ENCODE results near the gene ABCC8. TPM values are rescaled to one million over a fixed set of nuclear protein-coding genes. Genes with fewer than 3 reads are reported as not detected.

The ABCC8 gene
- total RNA-seq, 4 donors from 2014 or later = 0.40 to 4.0 (median 3.5) TPM

DNA sequence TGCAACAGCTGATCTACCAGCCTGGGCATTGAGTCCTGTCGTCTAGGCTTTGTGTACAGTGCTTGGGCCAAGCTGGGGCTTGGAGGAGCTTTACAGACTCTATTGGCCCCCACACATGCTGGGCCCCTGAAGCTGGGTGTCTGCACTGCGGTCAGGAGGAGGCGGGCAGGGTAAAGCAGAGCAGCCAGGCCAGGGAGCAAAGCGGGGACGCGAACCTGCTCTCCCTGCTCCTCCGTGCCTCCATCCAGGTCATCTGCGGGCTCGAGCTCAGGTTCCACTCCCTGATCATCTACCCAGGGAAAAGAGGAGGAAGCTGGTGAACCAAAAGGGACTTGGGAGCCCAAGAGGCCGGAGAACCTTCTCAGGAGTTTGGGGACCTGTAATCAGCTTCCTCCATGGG, 40.5 kb upstream of the ABCC8 start:
- WGBS, 2 donors (ENCODE audit: low coverage in 1 of 2) = 81 to 100% methylated on average over 1 to 10 of the region's 10 CpGs
- DNase-seq = no peak
- no peaks in the 10 kb centered on the region for H3K4me1 ChIP-seq
- no peaks in the 10 kb centered on the region for H3K9me3 ChIP-seq
- in situ Hi-C loops (cut with MboI; ENCODE audit: low pct_ligation_motif_present in 1 of 4, low pct_unique_long_range_greater_than_20kb in 1 of 4, low sequenced_read_pairs in 3 of 4) = loop anchor here in 2 of 4 donors (25.0 kb wide), 1 partner anchor 280 kb away; no protein-coding TSS in a partner anchor
- TF ChIP-seq, protein P1, sequence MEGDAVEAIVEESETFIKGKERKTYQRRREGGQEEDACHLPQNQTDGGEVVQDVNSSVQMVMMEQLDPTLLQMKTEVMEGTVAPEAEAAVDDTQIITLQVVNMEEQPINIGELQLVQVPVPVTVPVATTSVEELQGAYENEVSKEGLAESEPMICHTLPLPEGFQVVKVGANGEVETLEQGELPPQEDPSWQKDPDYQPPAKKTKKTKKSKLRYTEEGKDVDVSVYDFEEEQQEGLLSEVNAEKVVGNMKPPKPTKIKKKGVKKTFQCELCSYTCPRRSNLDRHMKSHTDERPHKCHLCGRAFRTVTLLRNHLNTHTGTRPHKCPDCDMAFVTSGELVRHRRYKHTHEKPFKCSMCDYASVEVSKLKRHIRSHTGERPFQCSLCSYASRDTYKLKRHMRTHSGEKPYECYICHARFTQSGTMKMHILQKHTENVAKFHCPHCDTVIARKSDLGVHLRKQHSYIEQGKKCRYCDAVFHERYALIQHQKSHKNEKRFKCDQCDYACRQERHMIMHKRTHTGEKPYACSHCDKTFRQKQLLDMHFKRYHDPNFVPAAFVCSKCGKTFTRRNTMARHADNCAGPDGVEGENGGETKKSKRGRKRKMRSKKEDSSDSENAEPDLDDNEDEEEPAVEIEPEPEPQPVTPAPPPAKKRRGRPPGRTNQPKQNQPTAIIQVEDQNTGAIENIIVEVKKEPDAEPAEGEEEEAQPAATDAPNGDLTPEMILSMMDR (IDR thresholded peaks at IDR 0.05) = no peak
- intact Hi-C loops (cut with DNase I; ENCODE audit: low total_unique reads) = no loop called here
- no peaks in the 10 kb centered on the region for H3K27me3 ChIP-seq
- peaks cover 0 to 6% (median 0%) of the 10 kb centered on the region in 4 donors for H3K36me3 ChIP-seq
- no peak overlapping the region for H3K4me3 ChIP-seq
- H3K27ac ChIP-seq = no peak overlapping the region

DNA sequence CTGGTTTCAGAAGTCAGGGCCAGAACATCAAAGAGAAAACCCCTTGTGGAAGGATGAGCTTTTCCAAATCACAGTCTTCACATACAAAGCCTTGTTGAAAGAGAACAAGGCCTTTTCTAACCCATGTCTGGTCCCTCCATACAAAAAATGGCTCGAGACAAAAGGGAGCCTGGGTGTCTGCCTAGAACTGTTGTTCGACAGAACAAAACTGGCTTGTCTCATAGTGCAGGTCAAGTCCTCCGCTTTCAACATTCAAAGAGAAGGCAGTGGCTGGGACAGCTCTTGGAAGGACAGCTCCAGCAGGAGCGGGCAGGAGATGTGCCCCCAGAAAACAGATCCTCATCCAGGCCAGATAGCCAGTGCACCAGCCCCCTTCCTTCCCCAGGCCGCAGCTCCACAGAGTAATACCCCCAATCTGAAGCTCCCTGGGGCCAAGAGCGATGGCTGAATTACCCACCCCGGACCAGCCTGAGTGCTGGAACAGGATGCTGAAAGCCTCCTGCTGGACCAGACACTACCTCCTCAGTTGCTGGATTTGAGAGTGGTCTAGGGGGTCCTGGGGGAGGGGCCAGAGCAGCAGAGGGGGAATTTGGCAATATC, 40.0 kb upstream of the ABCC8 start:
- WGBS, 2 donors (ENCODE audit: low coverage in 1 of 2) = 91% methylated on average over 7 of the region's 7 CpGs; no CpG with 5 or more reads in 1 of the 2 donors
- no peak for DNase-seq
- in situ Hi-C loops (cut with MboI; ENCODE audit: low pct_ligation_motif_present in 1 of 4, low pct_unique_long_range_greater_than_20kb in 1 of 4, low sequenced_read_pairs in 3 of 4) (loop anchor here in 2 of 4 donors (25.0 kb wide), 1 partner anchor 279 kb away; no protein-coding TSS in a partner anchor), intact Hi-C loops (cut with DNase I; ENCODE audit: low total_unique reads) (no loop called here)
- Histone ChIP-seq H3K27me3 (no peaks in the 10 kb centered on the region), H3K4me1 (no peaks in the 10 kb centered on the region), H3K9me3 (no peaks in the 10 kb centered on the region), H3K36me3 (peaks cover 0 to under 1% (median 0%) of the 10 kb centered on the region in 4 donors), H3K4me3 (no peak overlapping the region), H3K27ac (no peak overlapping the region)
- TF ChIP-seq EP300 (IDR thresholded peaks at IDR 0.05; ENCODE audit: low read depth) (no peak), POLR2AphosphoS5 (IDR thresholded peaks at IDR 0.05) (no peak), POLR2A (IDR thresholded peaks at IDR 0.05) (no peak)
- TF ChIP-seq, protein P1 (IDR thresholded peaks at IDR 0.05) = no peak

DNA sequence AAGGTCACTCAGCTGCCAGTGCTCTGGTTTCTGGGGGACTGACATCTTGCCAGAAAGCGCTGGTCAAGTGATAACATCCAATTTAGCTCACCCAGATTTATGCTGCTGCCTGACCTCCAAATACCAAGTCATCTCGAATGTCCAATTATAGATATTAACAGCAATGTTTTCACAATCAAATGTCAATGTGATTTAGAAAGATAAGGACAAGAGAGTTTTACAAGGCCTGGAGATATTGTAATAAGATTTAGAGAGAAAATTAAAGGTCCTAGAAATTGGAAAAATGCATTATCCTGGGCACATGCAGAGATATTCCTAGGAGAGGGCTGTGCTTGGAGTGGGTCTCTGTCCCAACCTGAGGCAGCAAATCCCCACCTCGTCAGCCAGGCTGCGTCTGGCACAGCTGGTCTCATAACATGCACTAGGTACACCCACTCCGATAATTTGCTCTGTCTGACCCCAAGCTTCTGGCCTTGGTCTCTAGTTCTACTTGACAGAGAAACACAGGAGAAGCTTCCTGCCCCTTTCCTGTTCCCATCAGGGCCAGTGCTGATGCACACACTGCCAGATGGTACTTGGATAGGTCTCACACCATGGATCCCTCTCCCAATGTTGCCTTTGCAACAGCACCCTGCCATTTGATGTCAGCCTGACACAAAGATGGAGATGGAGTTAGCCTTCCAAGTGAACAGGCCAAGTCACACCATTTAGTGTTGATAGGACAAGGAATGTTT, 39.0 kb upstream of the ABCC8 start:
- H3K4me1 ChIP-seq = no peaks in the 10 kb centered on the region
- H3K9me3 ChIP-seq = no peaks in the 10 kb centered on the region
- 34 to 59% methylated on average over 2 to 5 of the region's 5 CpGs for WGBS, 2 donors (ENCODE audit: low coverage in 1 of 2)
- in situ Hi-C loops (cut with MboI; ENCODE audit: low pct_ligation_motif_present in 1 of 4, low pct_unique_long_range_greater_than_20kb in 1 of 4, low sequenced_read_pairs in 3 of 4) (loop anchor here in 2 of 4 donors (25.0 kb wide), 1 partner anchor 278 kb away; no protein-coding TSS in a partner anchor), intact Hi-C loops (cut with DNase I; ENCODE audit: low total_unique reads) (no loop called here)
- H3K27me3 ChIP-seq = no peaks in the 10 kb centered on the region
- DNase-seq = no peak
- H3K36me3 ChIP-seq = no peaks in the 10 kb centered on the region
- no peak overlapping the region for H3K4me3 ChIP-seq
- H3K27ac ChIP-seq = no peak overlapping the region
- no peak for TF ChIP-seq POLR2A (IDR thresholded peaks at IDR 0.05)
- TF ChIP-seq, protein P1 (IDR thresholded peaks at IDR 0.05) = no peak
- TF ChIP-seq EP300 (IDR thresholded peaks at IDR 0.05; ENCODE audit: low read depth) = no peak
- no peak for TF ChIP-seq POLR2AphosphoS5 (IDR thresholded peaks at IDR 0.05)

DNA sequence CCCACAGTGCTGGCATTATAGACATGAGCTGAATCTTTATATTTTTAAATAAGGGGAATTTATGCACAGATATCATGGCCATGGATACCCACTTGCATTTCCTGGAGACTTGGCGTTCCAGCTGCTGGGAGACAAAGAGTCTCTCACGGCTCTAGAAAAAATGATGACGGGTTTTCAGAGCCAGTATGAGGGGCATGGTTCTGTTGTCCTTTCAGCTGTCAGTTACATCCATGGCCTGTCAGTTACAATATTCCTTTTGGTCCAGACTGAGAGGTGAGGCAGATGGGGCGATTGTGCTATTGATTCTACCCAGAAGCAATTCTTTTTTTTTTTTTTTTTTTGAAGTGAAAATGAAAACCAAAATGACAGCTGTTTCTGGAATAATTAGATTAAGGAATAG, 37.8 kb upstream of the ABCC8 start:
- TF ChIP-seq EP300 (IDR thresholded peaks at IDR 0.05; ENCODE audit: low read depth) = no peak
- TF ChIP-seq POLR2A (IDR thresholded peaks at IDR 0.05) = no peak
- TF ChIP-seq, protein P1 (IDR thresholded peaks at IDR 0.05) = no peak
- no peak for TF ChIP-seq POLR2AphosphoS5 (IDR thresholded peaks at IDR 0.05)
- Histone ChIP-seq H3K27ac (no peak overlapping the region), H3K27me3 (no peaks in the 10 kb centered on the region), H3K36me3 (no peaks in the 10 kb centered on the region), H3K4me1 (no peaks in the 10 kb centered on the region), H3K9me3 (no peaks in the 10 kb centered on the region), H3K4me3 (no peak overlapping the region)
- intact Hi-C loops (cut with DNase I; ENCODE audit: low total_unique reads) (no loop called here), in situ Hi-C loops (cut with MboI; ENCODE audit: low pct_ligation_motif_present in 1 of 4, low pct_unique_long_range_greater_than_20kb in 1 of 4, low sequenced_read_pairs in 3 of 4) (loop anchor here in 2 of 4 donors (25.0 kb wide), 1 partner anchor 277 kb away; no protein-coding TSS in a partner anchor)
- WGBS, 2 donors (ENCODE audit: low coverage in 1 of 2) = 80 to 90% methylated on average over 2 to 4 of the region's 4 CpGs
- DNase-seq = no peak

Measured in transverse colon (tissue), 4 donors.